ENCODE measurements around the gene RAB17.
A peak's percentile ranks its signal among the peaks of the same experiment; 100 is the strongest.

RAB17 gene

DNA sequence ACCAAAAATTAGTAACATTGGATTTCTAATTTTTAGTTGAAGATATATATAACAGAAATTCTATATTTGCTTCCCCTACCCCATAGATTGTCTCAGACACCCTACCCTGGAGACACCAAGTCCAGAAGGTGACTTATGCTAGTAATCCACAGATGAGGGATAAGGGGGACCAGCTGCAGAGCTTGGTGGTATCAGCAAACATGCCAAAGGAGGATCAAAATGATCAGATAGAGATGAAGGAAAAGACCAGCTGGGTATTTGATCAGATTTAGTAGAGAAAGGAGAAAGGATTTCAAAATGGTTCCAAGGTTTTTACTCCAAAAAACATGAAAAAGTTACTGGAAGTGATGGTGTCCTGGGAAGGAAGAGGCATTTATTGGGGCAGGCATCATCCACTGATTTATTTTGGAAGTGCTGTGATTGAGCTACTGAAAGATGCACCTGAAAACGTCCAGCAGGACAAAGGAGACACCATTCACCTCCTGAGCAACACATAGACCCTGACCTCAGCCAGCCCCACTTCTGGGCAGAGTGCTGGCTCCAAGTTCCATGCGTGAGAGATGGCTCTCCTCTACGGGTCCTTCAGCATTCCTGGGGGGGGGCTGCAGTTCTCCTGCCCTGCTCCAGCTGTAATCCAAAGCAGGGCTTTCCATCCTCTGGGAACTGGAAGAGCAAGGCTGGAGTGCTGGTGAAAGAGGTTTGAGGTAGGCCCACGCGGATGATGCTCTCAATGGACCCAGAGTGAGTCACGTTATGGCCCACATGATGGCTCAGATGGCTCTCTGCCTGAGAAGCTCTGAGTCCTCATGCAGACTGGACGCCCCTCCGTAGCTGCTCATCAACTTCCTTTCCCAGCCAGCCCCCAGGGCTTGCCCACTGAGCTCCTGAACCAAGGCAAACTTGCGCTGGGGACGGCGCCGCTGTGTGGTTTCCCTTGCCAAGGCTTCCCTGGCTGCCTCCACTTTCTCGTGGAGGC, 33.2 kb upstream of the RAB17 start:
- no peaks in the 10 kb centered on the region for H3F3A ChIP-seq (ENCODE audit: insufficient read depth, low read length)
- DNase-seq = no peak
- H3K9me2 ChIP-seq (replicated peaks; ENCODE audit: insufficient read depth, low read length) = no peaks in the 10 kb centered on the region
- no peak overlapping the region for H3K4me2 ChIP-seq (ENCODE audit: low read depth, low read length)
- no peaks in the 10 kb centered on the region for H3K36me3 ChIP-seq (replicated peaks; ENCODE audit: insufficient read depth, low read length)
- no peak overlapping the region for H3K4me3 ChIP-seq (ENCODE audit: low read length)
- no peaks in the 10 kb centered on the region for H4K20me1 ChIP-seq (ENCODE audit: insufficient read depth, low read length)
- TF ChIP-seq EZH2phosphoT487 (IDR thresholded peaks at IDR 0.05; ENCODE audit: low read length) (no peak), EZH2 (optimal IDR thresholded peaks at IDR 0.05; ENCODE audit: low read depth, low read length) (no peak), CTCF (IDR thresholded peaks at IDR 0.05; ENCODE audit: low read length) (no peak)
- H3K9ac ChIP-seq (ENCODE audit: low read length) = no peak overlapping the region
- no peaks in the 10 kb centered on the region; the same call in 1 of the 2 replicates for H3K27me3 ChIP-seq (replicated peaks; ENCODE audit: insufficient read depth, low read length)
- peaks cover 14% of the 10 kb centered on the region for H3K4me1 ChIP-seq (ENCODE audit: low read length)
- H3K9me3 ChIP-seq (replicated peaks; ENCODE audit: insufficient read depth, low read length) = no peaks in the 10 kb centered on the region
- H2AFZ ChIP-seq (ENCODE audit: low read length) = no peak overlapping the region
- no peaks in the 10 kb centered on the region for H3K79me2 ChIP-seq (ENCODE audit: low read length)
- H3K27ac ChIP-seq (ENCODE audit: low read length) = no peak overlapping the region

DNA sequence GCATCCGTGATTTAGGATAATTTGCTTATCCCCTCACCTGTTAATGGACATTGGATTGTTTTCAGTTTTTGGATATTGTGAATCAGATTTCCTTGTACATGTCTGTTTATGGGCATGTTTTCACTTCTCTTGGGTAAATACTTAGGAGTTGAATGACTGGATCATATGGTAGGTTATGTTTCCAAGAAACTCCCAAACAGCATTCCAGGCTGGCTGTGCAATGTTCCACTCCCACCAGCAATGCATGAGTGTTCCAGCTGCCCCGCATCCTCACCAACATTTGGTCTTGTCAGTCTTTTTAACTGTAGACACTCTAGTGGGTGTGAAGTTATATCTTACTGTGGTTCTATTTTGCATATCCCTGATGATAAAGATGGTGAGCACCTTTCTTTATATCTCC, 27.9 kb upstream of the RAB17 start:
- no peak for DNase-seq
- Histone ChIP-seq H3K4me1 (ENCODE audit: low read length) (peaks cover 31% of the 10 kb centered on the region), H4K20me1 (ENCODE audit: insufficient read depth, low read length) (no peaks in the 10 kb centered on the region), H3K79me2 (ENCODE audit: low read length) (no peaks in the 10 kb centered on the region), H3K9me2 (replicated peaks; ENCODE audit: insufficient read depth, low read length) (no peaks in the 10 kb centered on the region), H3K9me3 (replicated peaks; ENCODE audit: insufficient read depth, low read length) (no peaks in the 10 kb centered on the region), H2AFZ (ENCODE audit: low read length) (no peak overlapping the region), H3K27ac (ENCODE audit: low read length) (no peak overlapping the region), H3F3A (ENCODE audit: insufficient read depth, low read length) (peaks cover 11% of the 10 kb centered on the region; the same call in 1 of the 2 replicates), H3K36me3 (replicated peaks; ENCODE audit: insufficient read depth, low read length) (no peaks in the 10 kb centered on the region), H3K4me2 (ENCODE audit: low read depth, low read length) (no peak overlapping the region), H3K9ac (ENCODE audit: low read length) (no peak overlapping the region), H3K27me3 (replicated peaks; ENCODE audit: insufficient read depth, low read length) (no peaks in the 10 kb centered on the region), H3K4me3 (ENCODE audit: low read length) (no peak overlapping the region)
- TF ChIP-seq CTCF (IDR thresholded peaks at IDR 0.05; ENCODE audit: low read length) = no peak
- TF ChIP-seq EZH2phosphoT487 (IDR thresholded peaks at IDR 0.05; ENCODE audit: low read length) = no peak
- no peak for TF ChIP-seq EZH2 (optimal IDR thresholded peaks at IDR 0.05; ENCODE audit: low read depth, low read length)

- Histone ChIP-seq H3F3A (ENCODE audit: insufficient read depth, low read length) (peaks cover 11% of the 10 kb centered on the region; the same call in 1 of the 2 replicates), H3K36me3 (replicated peaks; ENCODE audit: insufficient read depth, low read length) (no peaks in the 10 kb centered on the region), H3K27ac (ENCODE audit: low read length) (peak overlapping the region; percentile 83; the same call in 1 of the 2 replicates), H3K9me3 (replicated peaks; ENCODE audit: insufficient read depth, low read length) (no peaks in the 10 kb centered on the region), H3K9ac (ENCODE audit: low read length) (peak overlapping the region; percentile 41; the same call in 1 of the 2 replicates), H3K4me2 (ENCODE audit: low read depth, low read length) (peak overlapping the region; percentile 72), H3K79me2 (ENCODE audit: low read length) (no peaks in the 10 kb centered on the region), H3K9me2 (replicated peaks; ENCODE audit: insufficient read depth, low read length) (no peaks in the 10 kb centered on the region), H3K4me1 (ENCODE audit: low read length) (peaks cover 31% of the 10 kb centered on the region), H3K4me3 (ENCODE audit: low read length) (peak overlapping the region; percentile 10; the same call in 1 of the 2 replicates), H2AFZ (ENCODE audit: low read length) (peak overlapping the region; percentile 30), H4K20me1 (ENCODE audit: insufficient read depth, low read length) (no peaks in the 10 kb centered on the region), H3K27me3 (replicated peaks; ENCODE audit: insufficient read depth, low read length) (no peaks in the 10 kb centered on the region)
- TF ChIP-seq EZH2 (optimal IDR thresholded peaks at IDR 0.05; ENCODE audit: low read depth, low read length) (no peak), CTCF (IDR thresholded peaks at IDR 0.05; ENCODE audit: low read length) (no peak), EZH2phosphoT487 (IDR thresholded peaks at IDR 0.05; ENCODE audit: low read length) (no peak)
- no peak for DNase-seq
Measured at GRCh38 chr2:237617587-237617982, 27.1 kb upstream of the RAB17 start.
